T-helper 1 cell treated with Interleukin-12 subunit alpha and Interleukin-12 subunit beta and Interleukin-4 antibody, amounts not matched to agents 30 ng/mL and 1 ng/mL, for 36 hours (primary cell): ENCODE measurements around the gene ZAR1L. TPM values are rescaled to one million over a fixed set of nuclear protein-coding genes. Genes with fewer than 3 reads are reported as not detected.
"Not testable (repeated sequence)": the region's sequence is repeated elsewhere in the genome, so short reads cannot be mapped to it uniquely, and the experiment has no call there.

ENCODE experiments used
- intact Hi-C: fragments of 100-400 bp; cut with micrococcal nuclease; formaldehyde crosslinking; loops from one replicate; pipeline ENCODE4 v1.15.1; 2024
- total RNA-seq: library from RNA; stranded (reverse); gene quantifications from 2 replicates; pipeline ENCODE4 v1.2.3, GENCODE V29; 2022

The ZAR1L gene, protein sequence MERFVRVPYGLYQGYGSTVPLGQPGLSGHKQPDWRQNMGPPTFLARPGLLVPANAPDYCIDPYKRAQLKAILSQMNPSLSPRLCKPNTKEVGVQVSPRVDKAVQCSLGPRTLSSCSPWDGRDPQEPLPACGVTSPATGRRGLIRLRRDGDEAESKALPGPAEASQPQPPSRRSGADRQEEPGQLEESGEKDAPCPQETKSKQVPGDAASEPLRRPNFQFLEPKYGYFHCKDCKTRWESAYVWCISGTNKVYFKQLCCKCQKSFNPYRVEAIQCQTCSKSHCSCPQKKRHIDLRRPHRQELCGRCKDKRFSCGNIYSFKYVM
- not detected in 2 replicates for total RNA-seq

DNA sequence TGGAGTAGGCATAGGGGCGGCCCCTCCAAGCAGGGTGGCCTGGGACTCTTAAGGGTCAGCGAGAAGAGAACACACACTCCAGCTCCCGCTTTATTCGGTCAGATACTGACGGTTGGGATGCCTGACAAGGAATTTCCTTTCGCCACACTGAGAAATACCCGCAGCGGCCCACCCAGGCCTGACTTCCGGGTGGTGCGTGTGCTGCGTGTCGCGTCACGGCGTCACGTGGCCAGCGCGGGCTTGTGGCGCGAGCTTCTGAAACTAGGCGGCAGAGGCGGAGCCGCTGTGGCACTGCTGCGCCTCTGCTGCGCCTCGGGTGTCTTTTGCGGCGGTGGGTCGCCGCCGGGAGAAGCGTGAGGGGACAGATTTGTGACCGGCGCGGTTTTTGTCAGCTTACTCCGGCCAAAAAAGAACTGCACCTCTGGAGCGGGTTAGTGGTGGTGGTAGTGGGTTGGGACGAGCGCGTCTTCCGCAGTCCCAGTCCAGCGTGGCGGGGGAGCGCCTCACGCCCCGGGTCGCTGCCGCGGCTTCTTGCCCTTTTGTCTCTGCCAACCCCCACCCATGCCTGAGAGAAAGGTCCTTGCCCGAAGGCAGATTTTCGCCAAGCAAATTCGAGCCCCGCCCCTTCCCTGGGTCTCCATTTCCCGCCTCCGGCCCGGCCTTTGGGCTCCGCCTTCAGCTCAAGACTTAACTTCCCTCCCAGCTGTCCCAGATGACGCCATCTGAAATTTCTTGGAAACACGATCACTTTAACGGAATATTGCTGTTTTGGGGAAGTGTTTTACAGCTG lies at the start of gene ZAR1L, which contains the start of gene BRCA2:
TSS of gene ZAR1L (minus strand) at position 126 of the 790 bp plus-strand sequence. CDS start 3,438 bp downstream, outside the sequence.
TSS of gene BRCA2 (plus strand) at position 271 of the 790 bp plus-strand sequence. CDS start 953 bp downstream, outside the sequence.
- intact Hi-C loops, result loop anchor here (1.0 to 10.0 kb wide), 16 partner anchors 33 to 1842 kb away; partner anchors contain the start of genes N4BP2L2, PDS5B and RFC3

DNA sequence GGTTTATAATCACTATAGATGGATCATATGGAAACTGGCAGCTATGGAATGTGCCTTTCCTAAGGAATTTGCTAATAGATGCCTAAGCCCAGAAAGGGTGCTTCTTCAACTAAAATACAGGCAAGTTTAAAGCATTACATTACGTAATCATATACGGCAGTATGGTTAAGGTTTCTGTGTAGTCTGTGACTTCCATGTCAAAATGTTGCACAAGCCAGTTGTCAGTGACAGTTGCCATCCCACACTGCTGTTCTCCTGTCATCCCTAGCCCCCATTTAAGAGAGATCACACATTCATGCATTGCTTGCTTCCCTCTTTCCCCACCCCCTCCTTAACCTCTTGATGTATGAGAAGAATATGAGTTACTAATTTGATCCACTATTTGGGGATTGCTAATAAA lies 47.4 kb upstream of the ZAR1L start:
- intact Hi-C loops, result no loop called here

DNA sequence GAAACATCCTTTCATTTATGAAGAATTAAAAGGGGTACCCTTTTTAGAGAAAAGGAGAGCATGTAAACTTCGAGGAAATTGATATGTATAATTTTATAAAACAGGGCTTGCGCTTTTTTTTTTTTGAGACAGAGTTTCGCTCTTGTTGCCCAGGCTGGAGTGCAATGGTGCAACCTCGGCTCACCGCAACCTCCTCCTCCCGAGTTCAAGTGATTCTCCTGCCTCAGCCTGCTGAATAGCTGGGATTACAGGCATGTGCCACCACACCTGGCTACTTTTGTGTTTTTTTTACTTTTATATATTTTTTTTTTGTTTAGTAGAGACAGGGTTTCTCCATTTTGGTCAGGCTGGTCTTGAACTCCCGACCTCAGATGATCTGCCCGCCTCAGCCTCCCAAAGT lies 40.8 kb upstream of the ZAR1L start:
- intact Hi-C loops, result not testable (repeated sequence)

DNA sequence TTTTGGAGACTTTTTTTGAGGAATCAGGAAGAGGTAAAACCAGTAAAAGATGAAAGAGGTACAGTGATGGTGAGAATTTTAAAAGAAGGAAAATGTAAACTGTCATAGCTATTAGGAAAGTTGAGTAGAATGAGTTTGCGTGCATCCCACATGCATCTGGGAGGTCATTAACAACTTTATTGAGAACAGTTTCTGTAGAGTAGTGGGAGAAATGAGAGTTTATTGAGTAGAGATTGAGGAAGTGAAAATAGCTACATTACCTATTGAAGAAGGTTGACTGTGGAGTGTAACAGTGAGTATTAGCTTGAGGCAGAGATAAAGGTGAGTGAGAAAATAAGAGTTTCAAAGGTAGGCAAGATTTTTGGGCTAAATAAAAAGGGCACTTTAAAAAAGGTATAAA lies 38.9 kb upstream of the ZAR1L start:
- intact Hi-C loops, result no loop called here

DNA sequence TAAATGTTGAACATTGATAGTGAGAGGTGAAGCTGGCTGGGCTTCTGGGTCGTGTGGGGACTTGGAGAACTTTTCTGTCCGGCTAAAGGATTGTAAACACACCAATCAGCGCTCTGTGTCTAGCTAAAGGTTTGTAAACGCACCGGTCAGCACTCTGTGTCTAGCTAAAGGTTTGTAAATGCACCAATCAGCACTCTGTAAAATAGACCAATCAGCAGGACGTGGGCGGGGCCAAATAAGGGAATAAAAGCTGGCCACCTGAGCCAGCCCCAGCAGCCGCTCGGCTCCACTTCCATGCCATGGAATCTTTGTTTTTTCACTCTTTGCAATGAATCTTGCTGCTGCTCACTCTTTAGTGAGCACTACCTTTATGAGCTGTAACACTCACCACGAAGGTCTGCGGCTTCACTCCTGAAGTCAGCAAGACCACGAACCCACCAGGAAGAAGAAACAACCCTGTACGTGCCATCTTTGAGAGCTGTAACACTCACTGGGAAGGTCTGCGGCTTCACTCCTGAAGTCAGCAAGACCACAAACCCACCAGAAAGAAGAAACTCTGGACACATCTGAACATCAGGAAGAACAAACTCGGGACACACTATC lies 35.8 kb upstream of the ZAR1L start:
- intact Hi-C loops, result not testable (repeated sequence)

DNA sequence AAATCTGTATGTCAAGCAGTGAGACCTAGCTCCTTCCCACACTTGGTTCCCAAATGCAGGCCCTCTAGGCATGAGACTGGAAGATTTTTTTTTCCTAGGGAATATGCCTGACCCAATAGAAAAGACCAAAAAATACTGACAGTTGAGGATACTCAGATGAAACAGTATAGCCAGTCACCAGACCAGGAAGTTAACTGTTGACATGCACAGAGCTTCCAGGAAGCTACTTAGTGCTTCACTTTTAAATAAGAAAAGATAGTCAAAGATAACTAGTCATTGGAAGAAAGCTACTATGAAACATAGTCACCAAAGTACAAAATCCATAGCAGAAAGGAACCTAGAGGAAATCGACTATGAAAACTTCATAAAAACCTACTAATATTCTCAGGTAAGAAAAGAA lies 32.5 kb upstream of the ZAR1L start:
- intact Hi-C loops, result loop anchor here (2.0 kb wide), 1 partner anchor 33 kb away; the partner anchor contains the start of genes BRCA2 and ZAR1L

DNA sequence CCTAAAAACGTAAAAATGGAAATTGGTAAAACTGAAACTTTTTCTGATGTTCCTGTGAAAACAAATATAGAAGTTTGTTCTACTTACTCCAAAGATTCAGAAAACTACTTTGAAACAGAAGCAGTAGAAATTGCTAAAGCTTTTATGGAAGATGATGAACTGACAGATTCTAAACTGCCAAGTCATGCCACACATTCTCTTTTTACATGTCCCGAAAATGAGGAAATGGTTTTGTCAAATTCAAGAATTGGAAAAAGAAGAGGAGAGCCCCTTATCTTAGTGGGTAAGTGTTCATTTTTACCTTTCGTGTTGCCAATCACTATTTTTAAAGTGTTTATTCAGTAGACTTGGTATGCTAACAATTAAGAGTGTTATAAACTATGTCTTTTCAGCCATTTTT lies 25.8 kb upstream of the ZAR1L start:
- intact Hi-C loops, result no loop called here

DNA sequence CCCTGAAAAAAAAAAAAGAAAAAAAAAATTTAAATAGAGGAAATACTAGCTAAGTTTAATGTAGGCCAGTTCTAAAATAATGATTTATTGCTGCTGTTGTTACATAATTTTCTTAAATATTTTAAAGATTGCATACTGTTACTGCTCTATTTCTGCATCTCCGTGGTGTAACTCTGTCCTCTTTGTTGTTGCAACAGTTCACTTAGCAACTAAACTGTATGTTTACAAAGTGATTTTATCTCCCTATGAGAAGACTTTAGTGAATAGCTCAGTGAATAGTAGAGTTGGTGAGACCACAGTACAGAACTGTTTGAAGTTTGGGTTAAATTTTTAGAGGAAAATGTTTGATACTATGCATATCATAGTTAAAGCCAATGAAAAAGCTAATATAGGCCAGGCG lies 19.5 kb upstream of the ZAR1L start:
- intact Hi-C loops, result no loop called here

DNA sequence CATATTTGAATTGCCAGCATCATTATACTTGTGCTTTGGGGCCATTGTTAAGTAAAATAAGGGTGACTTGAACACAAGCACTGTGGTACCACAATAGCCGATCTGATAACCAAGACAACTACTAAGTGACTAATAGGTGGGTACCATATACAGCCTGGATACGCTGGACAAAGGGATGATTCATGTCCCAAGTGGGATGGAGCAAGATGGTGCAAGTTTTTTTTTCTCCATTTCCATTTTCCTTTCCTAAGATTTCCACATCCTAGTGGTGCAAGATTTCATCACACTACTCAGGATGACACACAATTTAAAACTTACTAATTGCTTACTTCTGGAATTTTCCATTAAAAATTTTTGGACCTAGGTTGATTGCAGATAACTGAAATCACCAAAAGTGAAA lies 15.3 kb upstream of the ZAR1L start:
- intact Hi-C loops, result no loop called here

DNA sequence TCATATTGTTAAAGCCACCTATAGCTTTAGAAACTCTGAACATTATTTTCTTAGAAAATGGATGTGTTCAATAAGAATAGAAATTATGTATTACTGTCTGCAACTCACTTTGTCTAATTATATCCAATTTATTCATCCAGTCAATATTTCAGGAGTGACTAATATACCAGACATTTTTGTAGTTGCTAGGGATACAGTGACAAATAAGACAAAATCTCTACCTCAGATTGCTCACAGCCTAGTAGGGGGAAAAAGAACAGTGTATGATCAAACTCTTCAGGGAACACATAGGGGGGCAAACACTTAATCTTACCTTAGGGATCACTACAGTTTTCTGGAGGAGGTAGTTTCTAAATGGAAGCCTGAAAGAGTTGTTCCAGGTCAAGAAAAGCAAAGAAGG lies 8.7 kb upstream of the ZAR1L start:
- intact Hi-C loops, result no loop called here

DNA sequence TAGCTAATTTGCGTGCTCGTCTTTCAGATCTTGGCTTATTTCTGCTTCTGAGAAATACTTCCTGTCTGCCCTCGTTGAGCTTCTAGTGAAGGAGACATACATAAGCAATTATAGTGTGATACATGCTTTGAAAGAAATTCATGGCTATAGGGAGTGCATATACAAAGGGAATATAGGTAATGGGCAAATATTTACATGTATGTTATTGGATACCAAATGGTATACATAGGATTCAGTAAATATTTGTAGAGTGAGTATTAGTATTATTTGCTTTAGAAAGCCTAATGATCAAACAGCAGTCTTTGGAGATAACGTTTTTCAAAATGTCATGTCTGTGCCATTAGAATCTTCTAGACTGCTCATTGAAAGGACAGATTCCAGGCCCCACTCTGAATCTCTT lies 5.4 kb upstream of the ZAR1L start:
- intact Hi-C loops, result no loop called here

DNA sequence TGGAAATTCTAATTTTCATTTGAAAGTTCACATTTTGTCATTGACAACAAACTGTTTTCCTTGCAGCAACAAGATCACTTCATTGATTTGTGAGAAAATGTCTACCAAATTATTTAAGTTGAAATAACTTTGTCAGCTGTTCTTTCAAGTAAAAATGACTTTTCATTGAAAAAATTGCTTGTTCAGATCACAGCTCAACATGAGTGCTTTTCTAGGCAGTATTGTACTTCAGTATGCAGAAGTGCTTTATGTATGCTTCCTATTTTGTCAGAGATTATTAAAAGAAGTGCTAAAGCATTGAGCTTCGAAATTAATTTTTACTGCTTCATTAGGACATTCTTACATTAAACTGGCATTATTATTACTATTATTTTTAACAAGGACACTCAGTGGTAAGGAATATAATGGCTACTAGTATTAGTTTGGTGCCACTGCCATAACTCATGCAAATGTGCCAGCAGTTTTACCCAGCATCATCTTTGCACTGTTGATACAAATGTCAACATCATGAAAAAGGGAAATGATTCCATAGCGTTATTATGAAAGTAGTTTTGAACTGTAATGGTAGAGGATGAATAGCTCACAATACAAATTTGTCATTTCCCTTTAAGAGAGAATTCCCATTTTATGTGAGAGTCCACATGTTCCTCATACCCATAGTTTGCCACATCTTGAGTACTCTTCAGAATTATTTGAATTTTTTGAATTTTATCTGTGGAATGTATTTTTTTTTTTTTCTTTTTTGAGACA lies 2.7 kb upstream of the ZAR1L start:
- intact Hi-C loops, result loop anchor here (5.0 to 10.0 kb wide), 7 partner anchors 319 to 1839 kb away; no protein-coding TSS in a partner anchor

DNA sequence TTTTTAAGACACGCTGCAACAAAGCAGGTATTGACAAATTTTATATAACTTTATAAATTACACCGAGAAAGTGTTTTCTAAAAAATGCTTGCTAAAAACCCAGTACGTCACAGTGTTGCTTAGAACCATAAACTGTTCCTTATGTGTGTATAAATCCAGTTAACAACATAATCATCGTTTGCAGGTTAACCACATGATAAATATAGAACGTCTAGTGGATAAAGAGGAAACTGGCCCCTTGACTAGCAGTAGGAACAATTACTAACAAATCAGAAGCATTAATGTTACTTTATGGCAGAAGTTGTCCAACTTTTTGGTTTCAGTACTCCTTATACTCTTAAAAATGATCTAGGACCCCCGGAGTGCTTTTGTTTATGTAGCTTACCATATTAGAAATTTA lies 1.3 kb upstream of the ZAR1L start:
- intact Hi-C loops, result loop anchor here (5.0 to 10.0 kb wide), 7 partner anchors 321 to 1841 kb away; no protein-coding TSS in a partner anchor

DNA sequence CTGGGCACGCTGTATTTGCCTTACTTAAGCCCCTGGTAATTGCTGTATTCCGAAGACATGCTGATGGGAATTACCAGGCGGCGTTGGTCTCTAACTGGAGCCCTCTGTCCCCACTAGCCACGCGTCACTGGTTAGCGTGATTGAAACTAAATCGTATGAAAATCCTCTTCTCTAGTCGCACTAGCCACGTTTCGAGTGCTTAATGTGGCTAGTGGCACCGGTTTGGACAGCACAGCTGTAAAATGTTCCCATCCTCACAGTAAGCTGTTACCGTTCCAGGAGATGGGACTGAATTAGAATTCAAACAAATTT lies 821 bp upstream of the ZAR1L start:
- intact Hi-C loops, result loop anchor here (5.0 to 10.0 kb wide), 7 partner anchors 321 to 1841 kb away; no protein-coding TSS in a partner anchor

DNA sequence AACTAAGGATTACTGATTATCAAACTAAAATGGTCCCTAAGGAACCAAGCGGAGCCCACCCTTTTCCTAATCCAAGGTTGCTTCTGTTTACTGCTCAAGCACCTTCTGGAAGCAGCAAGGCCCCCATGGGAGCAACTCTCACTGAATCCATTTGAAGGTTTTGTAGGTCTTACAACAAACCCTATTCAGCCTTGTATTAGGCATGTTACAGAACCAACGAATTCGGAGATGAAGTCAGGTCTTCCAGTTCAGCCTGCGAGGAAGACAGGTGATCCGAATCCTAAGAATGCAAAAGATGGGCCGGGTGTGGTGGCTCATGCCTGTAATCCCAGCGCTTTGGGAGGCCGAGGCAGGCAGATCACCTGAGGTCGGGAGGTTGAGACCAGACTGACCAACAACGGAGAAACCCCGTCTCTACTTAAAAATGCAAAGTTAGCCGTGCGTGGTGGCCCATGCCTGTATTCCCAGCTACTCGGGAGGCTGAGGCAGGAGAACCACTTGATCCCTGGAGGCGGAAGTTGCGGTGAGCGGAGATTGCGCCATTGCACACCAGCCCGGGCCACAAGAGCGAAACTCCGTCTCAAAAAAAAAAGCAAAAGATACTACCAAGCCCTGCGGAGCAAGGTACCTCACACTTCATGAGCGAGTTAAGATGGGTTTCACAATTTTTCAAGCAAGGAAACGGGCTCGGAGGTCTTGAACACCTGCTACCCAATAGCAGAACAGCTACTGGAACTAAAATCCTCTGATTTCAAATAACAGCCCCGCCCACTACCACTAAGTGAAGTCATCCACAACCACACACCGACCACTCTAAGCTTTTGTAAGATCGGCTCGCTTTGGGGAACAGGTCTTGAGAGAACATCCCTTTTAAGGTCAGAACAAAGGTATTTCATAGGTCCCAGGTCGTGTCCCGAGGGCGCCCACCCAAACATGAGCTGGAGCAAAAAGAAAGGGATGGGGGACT lies 609 bp downstream of the ZAR1L start:
- intact Hi-C loops, result loop anchor here (1.0 to 10.0 kb wide), 16 partner anchors 34 to 1843 kb away; partner anchors contain the start of genes N4BP2L2, PDS5B and RFC3

DNA sequence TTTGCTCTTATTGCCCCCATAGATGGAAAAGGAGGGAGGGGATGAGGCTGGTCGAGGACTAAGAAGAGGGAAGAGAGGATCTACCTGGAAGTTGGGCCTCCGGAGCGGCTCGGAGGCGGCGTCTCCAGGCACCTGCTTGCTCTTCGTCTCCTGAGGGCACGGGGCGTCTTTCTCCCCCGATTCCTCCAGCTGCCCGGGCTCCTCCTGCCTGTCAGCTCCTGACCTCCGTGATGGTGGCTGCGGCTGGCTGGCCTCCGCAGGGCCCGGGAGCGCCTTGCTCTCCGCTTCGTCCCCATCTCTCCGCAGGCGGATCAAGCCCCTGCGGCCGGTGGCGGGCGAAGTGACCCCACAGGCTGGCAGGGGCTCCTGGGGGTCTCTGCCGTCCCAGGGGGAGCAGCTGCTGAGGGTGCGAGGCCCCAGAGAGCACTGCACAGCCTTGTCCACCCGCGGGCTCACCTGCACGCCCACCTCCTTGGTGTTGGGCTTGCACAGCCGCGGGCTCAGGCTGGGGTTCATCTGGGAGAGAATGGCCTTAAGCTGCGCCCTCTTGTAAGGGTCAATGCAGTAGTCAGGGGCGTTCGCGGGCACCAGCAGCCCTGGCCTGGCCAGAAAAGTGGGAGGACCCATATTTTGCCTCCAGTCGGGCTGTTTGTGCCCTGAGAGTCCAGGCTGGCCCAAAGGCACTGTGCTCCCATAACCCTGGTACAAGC lies 3.8 kb downstream of the ZAR1L start:
- intact Hi-C loops, result loop anchor here (2.0 to 10.0 kb wide), 3 partner anchors 147 to 893 kb away; no protein-coding TSS in a partner anchor

DNA sequence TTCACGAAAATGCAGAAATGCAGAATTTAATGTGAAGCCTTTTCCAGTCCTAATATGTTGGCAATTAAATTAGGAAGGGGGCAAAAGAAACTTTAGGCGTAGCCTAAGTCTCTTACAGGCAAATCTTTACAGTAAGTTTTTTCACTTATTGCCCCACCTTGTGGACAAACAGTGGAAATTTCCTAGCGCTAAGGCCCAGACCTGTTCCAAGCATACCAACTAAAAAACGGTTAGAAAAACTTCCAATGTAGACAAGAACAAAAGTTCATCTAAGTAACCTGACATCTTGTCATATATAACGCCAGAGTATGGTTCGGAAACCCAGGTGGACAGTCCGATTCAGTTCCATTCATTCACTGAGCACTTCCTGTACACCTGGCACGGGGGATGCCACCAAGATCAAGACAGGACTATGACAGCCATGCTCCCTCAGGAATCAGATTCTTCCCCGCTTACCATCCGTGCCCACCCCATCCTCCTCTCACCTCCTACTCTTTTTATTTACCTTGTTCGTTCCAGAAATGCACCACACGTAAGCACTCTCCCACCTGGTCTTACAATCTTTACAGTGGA lies 4.9 kb downstream of the ZAR1L start:
- intact Hi-C loops, result loop anchor here (1.0 to 10.0 kb wide), 10 partner anchors 42 to 895 kb away; partner anchors contain the start of gene FRY

DNA sequence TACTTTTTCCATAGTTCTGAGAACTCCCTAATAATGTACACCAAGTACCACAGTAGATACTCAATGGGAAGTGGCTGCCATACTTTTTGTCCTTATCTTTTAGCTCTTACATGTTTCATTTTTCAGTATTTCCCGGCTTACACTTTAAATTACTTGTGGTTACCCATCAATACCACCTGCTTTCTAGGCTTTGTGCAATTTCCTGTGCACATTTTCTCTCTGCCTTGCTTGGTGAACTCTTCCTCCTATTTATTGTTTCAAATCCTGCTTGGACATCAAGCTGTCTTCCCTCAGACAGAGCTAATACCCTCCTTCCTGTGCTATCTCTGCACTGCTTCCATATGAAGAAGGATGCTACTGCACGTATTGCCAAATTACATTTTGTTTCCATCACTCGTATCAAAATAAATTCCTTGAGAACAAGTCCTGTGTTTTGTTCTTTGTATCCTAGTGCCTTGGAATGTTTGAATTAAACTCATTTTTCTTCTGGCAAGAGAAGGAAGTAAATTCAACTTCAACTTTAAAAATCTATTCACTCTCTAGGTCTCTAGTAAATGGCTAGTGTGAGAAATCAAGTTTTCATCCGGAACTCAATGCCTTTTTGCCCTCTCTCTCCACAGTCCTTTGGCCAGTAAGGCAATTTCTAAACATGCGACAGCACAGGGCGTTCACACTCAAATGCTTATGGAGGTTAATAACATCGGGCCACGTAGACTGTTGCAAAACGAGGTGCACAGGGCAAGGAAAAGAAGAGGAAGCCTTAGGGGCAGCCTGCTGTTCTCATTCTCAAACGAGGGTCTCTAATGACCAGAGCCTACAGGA lies 5.6 kb downstream of the ZAR1L start:
- intact Hi-C loops, result loop anchor here (1.0 to 10.0 kb wide), 10 partner anchors 41 to 895 kb away; partner anchors contain the start of gene FRY
